GM18507 (cell line): ENCODE data around the gene SLC7A4.

Experiments used
- DNase-seq: peaks from one replicate; pipeline ENCODE4 v3.0.0; 2011; ENCODE audit warnings: low read depth; ENCODE audit not compliant: insufficient read length; ENCODE audit errors: extremely low spot score
- FAIRE-seq: peaks from 2 replicates; lab custom pipeline; 2011; peaks lifted over from hg19 to GRCh38; lab: Jason Lieb, UNC

The SLC7A4 gene

DNA sequence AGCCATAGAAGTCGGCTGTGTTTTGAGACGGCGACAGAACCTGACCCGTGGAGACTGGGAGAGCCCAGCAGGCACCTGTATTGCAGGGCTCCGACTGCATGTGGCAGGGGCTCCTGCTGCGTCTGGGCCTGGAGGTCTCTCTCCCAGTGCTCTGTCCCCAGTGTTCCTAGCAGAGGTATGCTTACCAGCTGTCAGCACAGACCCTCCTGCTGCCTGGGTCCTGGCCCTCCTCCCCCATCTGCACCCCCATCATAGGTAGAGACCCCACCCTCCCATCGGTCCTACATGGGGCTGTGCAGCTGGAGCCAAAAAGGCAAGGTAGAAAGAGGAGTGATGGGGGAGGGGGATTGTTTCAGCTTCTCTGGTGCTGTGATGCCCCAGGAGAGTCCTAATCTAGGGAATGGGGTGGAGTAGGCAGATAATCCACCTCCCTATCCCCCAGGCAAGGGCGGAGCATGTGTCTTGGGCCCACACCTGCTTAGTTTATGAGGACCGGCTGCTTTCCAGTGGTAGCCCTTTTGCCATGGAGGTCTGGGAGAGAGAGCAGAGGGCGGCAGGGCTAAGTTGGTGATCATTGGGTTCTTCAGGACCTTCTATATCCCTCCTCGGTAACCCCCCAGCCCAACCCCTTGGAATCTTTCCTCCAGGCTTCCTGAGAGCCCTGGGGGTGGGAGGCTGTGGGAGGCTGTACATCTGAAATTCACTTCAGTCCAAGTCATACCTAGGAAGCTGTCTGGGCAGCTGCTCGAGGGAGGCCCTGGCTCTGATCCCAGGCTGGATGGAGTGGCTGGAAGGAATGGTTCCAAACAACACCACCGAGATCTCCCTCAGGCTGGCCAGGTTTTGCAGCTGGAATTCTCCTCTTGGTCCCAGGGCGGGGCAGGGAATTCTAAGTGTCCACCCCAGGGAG lies 5.3 kb downstream of the SLC7A4 start:
- DNase-seq = no peak
- no peak for FAIRE-seq

DNA sequence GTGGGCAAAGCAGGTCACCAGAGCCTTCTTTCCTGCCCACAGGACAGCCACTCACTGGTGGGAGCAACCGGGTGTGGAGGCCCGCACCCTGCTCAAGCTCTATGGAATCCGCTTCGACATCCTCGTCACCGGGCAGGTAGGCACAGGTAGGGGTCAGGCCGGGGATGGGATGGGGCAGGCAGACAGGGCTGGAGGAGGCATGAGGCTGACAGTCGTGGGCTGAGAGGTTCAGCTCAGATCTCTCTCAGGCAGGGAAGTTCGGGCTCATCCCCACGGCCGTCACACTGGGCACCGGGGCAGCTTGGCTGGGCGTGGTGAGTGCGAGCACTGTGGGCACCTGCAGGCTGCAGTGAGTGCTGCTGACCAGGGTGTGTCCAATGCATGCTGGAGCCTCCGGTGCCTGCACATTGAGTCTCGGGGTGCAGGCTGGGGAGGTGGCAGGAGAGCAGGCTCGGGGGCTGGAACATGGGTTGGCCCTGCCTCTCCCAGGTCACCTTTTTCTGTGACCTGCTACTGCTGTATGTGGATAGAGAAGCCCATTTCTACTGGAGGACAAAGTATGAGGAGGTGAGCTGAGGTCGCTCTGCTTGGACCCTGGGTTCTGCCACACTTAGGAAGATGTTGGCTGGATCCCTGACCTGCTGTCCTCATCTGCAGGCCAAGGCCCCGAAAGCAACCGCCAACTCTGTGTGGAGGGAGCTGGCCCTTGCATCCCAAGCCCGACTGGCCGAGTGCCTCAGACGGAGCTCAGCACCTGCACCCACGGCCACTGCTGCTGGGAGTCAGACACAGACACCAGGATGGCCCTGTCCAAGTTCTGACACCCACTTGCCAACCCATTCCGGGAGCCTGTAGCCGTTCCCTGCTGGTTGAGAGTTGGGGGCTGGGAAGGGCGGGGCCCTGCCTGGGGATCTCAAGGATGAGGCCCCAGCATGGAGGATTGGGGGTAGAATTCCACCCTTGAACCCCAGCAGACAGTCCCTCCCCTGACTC lies 6.3 kb downstream of the SLC7A4 start:
- DNase-seq = no peak
- FAIRE-seq = no peak

DNA sequence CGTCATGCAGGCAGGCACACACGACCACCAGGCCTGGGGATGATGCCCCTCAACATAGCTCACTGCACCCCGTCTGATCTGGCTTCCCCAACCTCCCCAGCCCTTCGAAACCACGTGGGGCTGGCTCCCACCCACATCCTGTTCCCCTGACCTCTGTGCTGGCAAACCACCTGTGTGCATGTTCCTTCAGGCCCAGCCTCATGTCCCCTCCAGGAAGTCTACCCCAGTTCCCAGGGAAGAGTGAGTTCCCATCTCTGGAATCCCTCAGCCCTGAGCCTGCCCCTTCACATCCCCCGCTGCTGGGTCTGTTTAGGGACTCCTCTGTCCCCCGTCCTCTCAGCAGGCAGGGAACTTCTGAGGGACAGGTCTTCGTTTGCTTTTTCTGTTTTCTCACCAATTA lies 7.1 kb downstream of the SLC7A4 start:
- FAIRE-seq (no peak), DNase-seq (no peak)

DNA sequence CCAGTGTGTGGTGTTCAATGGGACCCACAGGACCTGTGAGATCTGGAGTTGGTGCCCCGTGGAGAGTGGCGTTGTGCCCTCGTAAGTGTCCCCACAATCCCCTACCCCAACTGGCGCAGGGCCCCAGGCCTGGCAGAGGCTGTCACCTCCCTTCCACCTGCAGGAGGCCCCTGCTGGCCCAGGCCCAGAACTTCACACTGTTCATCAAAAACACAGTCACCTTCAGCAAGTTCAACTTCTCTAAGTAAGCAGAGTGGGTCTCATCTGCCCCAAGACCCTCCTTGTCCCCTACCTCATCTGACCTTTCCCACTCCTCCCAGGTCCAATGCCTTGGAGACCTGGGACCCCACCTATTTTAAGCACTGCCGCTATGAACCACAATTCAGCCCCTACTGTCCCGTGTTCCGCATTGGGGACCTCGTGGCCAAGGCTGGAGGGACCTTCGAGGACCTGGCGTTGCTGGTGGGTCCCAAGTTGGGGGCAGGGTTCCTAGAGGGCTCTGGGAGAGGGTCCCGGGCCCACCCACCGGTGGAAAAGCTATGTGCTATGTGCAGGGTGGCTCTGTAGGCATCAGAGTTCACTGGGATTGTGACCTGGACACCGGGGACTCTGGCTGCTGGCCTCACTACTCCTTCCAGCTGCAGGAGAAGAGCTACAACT lies 9.3 kb downstream of the SLC7A4 start:
- FAIRE-seq = no peak

GRCh38 chr22:21022507-21022906 lies 9.9 kb downstream of the SLC7A4 start:
- DNase-seq = no peak
- no peak for FAIRE-seq

More for the DNA sequence above, 9.3 kb downstream of the SLC7A4 start:
- DNase-seq = no peak

GRCh38 chr22:21020802-21021429 lies 11.4 kb downstream of the SLC7A4 start:
- DNase-seq (no peak), FAIRE-seq (peak; percentile 41)

- DNase-seq (no peak), FAIRE-seq (no peak)
These were observed 14.0 kb downstream of the SLC7A4 start for GRCh38 chr22:21018314-21018713.

- no peak for FAIRE-seq
- DNase-seq = no peak
These were observed 15.5 kb downstream of the SLC7A4 start for GRCh38 chr22:21016644-21017420.

- DNase-seq = no peak
- FAIRE-seq = no peak
These were observed 16.8 kb downstream of the SLC7A4 start for GRCh38 chr22:21015466-21016006.

DNA sequence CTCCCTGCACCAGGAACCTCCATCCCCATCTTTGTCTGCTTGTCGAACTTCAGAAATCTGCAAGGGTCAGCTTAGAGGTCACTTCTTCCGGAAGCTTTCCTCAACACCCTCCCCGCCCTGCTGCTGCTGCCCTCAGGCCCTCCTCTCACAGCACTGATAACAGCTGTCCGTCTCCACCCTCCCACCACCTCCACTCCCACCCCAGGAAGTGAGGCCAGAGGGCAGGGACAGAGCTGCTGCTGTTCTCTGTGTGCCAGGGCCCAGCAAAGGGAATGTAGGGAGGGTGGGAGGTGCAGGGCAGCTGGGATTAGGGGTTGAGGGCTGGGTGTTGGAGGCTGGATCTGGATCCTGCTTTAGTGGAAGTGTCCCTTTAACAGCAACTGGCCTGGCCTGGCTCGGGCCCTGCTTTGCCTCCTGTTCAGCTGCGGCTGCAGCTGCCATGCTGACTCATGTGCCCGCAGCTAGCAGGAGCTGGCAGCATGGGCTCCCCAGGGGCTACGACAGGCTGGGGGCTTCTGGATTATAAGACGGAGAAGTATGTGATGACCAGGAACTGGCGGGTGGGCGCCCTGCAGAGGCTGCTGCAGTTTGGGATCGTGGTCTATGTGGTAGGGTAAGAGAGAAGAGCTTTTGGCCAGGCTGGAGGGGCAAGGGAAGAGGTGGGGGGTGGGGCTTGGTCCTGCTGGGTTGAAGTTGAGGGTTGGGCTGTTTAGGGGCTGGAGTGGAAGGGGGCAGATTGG lies 17.5 kb downstream of the SLC7A4 start, which contains the start of gene P2RX6:
P2RX6 (plus strand) TSS at position 440 of the 740 bp plus-strand sequence; CDS start at position 450, 10 bp downstream.
- DNase-seq = no peak
- no peak for FAIRE-seq

DNA sequence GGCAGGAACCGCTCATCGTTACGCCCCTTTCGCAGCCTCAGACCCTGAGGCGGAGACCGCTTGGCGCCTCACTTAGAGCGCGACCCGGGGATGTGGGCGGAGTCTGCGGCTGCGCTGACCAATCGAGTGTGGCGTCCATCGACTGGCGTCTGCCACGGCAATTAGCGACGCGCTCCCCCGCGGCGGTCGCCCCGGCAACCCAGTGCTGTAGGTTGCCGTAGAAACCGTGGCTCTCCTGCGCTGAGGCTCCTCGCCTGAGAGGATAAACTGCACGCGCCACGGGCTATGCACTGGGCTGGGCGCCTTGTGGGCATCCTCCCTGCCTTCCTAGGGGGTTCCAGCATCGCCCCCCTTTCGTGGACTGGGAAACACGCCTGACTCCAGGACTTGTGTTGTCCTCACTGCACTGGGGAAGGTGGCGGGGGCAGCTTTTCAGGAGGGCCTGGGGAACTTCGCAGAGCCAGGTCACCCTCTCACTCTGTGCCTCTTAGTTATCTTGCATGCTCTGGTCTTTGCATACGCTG lies 18.1 kb downstream of the SLC7A4 start:
- peak; percentile 94 for DNase-seq
- FAIRE-seq = peak; percentile 96

GRCh38 chr22:21013657-21014201 lies 18.6 kb downstream of the SLC7A4 start:
- FAIRE-seq (no peak), DNase-seq (no peak)

DNA sequence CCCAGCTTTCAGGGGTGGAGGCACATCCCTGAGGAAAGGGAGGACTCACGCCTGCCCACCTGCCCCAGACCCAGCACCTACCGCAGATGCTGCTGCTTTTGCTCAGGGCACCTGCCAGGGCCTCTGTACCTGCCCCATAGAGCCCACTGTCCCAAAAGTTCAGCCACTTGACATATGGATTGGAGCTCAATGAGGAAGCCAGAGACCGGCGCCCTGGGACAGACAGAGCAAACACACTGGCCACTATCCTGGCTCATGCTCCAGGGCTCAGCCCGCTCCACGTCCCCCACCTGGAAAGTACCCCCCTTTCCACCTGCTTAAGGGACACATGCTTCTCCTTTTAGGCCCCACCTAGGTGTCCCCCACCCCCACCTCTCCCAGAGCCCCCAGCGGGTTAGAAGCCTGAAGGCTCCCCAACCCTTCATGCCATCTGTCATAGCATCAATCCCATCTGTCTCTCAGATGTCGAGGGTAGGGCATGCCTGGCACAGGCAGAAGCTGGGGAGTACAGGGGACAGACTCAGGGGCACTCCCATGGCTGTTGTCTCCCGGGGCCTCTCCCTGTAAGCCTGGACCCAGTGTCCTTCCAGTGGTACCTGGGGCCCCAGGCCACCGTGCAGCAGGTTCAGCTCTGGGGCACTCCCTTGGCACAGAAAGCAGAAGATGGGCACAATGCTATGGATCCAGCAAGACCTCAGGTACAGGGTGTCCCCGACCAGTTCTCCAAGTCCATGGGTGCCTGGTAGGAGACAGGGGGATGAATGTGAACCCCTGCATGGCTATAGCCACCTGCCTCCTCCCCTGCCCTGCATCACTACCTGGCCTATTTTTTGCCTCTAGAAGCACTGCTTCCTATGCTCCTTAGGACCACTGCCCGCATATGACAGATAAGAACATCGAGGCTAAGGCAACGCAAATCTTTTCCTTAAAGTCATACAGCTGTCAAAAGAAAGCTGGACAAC lies 19.6 kb downstream of the SLC7A4 start:
- DNase-seq = no peak

DNA sequence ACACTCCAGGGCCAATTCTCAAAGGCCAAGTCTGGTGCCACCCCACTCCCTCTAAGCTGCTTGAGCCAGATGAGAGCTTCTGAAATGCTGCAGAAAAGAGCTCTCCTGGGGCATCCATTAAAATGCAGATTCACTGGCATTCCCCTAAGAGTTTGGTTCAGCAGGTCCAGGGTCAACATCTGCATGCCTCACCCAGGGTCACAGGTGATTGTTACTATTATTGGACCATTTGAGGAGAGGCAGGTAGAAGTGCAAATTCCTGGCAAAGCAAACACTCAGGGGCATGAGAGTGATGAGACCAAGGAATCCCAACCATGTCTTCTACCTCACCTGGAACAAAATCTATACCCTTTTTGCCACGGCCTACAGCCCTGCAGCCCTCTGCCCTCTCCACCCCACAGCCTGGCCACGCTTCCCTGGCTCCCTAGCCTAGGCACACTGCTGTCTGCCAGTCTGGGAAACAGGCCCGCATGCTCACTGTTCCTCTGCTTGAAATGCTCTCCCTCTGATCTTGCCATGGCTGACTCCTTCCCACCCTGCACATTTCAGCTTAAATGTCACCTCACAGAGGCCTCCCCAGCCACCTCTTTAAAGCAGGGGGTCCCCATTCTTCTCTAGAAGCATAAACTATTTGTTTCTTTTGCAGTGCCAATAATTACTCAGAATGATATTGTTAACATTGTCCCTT lies 21.8 kb downstream of the SLC7A4 start:
- DNase-seq = no peak
- FAIRE-seq = no peak

More for the DNA sequence above, 19.6 kb downstream of the SLC7A4 start:
- FAIRE-seq = no peak

GRCh38 chr22:21009638-21010425 lies 22.5 kb downstream of the SLC7A4 start:
- no peak for DNase-seq
- peak; percentile 26 for FAIRE-seq
